IMR-90 (cell line): ENCODE measurements around the gene ZNF451. TPM values are rescaled to one million over a fixed set of nuclear protein-coding genes. Genes with fewer than 3 reads are reported as not detected.

ENCODE experiments used
- ATAC-seq: fragments of 200-7000 bp; cut with Tn5 transposase; 2 replicates; pipeline ENCODE4 v1.9.1; 2020; ENCODE audit warnings: low read depth, mild to moderate bottlenecking, moderate library complexity
- BruUV-seq: library from RNA; stranded (reverse); fragments of 400-500 nt; replicated peaks from 2 replicates; lab custom pipeline; 2021; lab: Mats Ljungman, UMichigan
- CTCF ChIA-PET: fragments of 300-600 bp; formaldehyde crosslinking; extraction: SDS; loops from one replicate; lab custom pipeline; 2021; ENCODE audit warnings: antibody characterized with exemption; lab: Yijun Ruan, JAX
- POLR2A ChIA-PET: fragments of 300-600 bp; sonication (Branson Sonifier 250); formaldehyde crosslinking; loops from one replicate; lab custom pipeline; 2022; ENCODE audit warnings: antibody characterized with exemption; ENCODE audit not compliant: unreplicated experiment; lab: Charles Lee
- DNase-seq: peaks from one replicate; pipeline ENCODE4 v3.0.0; 2013
- H2AFZ ChIP-seq: replicated peaks from 2 replicates; pipeline ENCODE3; 2013; ENCODE audit warnings: low read length, mild to moderate bottlenecking; ENCODE audit not compliant: poor library complexity
- H2AK5ac ChIP-seq: 2 replicates; pipeline ENCODE4 v1.6.1; 2013; ENCODE audit warnings: low read depth, low read length, inconsistent platforms
- H2AK9ac ChIP-seq: replicated peaks from 2 replicates; pipeline ENCODE3; 2013; ENCODE audit warnings: mild to moderate bottlenecking, low read depth, low read length, moderate library complexity; ENCODE audit not compliant: poor library complexity
- H2BK120ac ChIP-seq: 2 replicates; pipeline ENCODE4 v1.6.1; 2013; ENCODE audit warnings: low read depth, low read length, inconsistent platforms
- H2BK15ac ChIP-seq: 3 replicates; pipeline ENCODE4 v1.6.1; 2013; ENCODE audit warnings: low read depth, low read length, inconsistent platforms
- H2BK20ac ChIP-seq: 2 replicates; pipeline ENCODE4 v1.6.1; 2013; ENCODE audit warnings: low read depth, mild to moderate bottlenecking, inconsistent platforms, low read length, moderate library complexity
- H2BK5ac ChIP-seq: 2 replicates; pipeline ENCODE4 v1.6.1; 2013; ENCODE audit warnings: mild to moderate bottlenecking, low read depth, low read length, inconsistent platforms; ENCODE audit not compliant: poor library complexity, severe bottlenecking
- H3K14ac ChIP-seq: replicated peaks from 2 replicates; pipeline ENCODE4 v1.6.1; 2013; ENCODE audit warnings: low read depth, low read length, inconsistent platforms
- H3K18ac ChIP-seq: 2 replicates; pipeline ENCODE4 v1.6.1; 2013; ENCODE audit warnings: low read depth, low read length, control low read depth
- H3K23ac ChIP-seq: 2 replicates; pipeline ENCODE4 v1.6.1; 2013; ENCODE audit warnings: low read depth, low read length, inconsistent platforms
- H3K27ac ChIP-seq: 2 replicates; pipeline ENCODE4 v1.5.1; 2013; ENCODE audit warnings: mild to moderate bottlenecking, control low read depth, low read length; ENCODE audit not compliant: insufficient read depth
- H3K27me3 ChIP-seq: 2 replicates; pipeline ENCODE4 v1.6.1; 2013; ENCODE audit warnings: low read length; ENCODE audit not compliant: control insufficient read depth, insufficient read depth
- H3K36me3 ChIP-seq: 2 replicates; pipeline ENCODE4 v1.6.1; 2013; ENCODE audit warnings: low read length, mixed read lengths; ENCODE audit not compliant: control insufficient read depth, insufficient read depth
- H3K4ac ChIP-seq: 2 replicates; pipeline ENCODE4 v1.6.1; 2013; ENCODE audit warnings: low read depth, low read length, inconsistent platforms
- H3K4me1 ChIP-seq: 2 replicates; pipeline ENCODE4 v1.6.1; 2013; ENCODE audit warnings: low read length, mixed read lengths; ENCODE audit not compliant: control insufficient read depth, insufficient read depth
- H3K4me2 ChIP-seq: 2 replicates; pipeline ENCODE4 v1.6.1; 2013; ENCODE audit warnings: low read depth, mild to moderate bottlenecking, control low read depth, low read length, moderate library complexity
- H3K4me3 ChIP-seq: 2 replicates; pipeline ENCODE4 v1.5.1; 2013; ENCODE audit warnings: low read depth, mild to moderate bottlenecking, control low read depth, low read length, moderate library complexity; ENCODE audit not compliant: insufficient read depth
- H3K56ac ChIP-seq: 2 replicates; pipeline ENCODE4 v1.6.1; 2013; ENCODE audit warnings: low read length, inconsistent platforms; ENCODE audit not compliant: insufficient read depth; ENCODE audit errors: extremely low read depth
- H3K79me1 ChIP-seq, 2 experiments: 2 replicates each; pipeline ENCODE4 v1.6.1; 2013; ENCODE audit warnings: low read length in 2 of 2, inconsistent platforms in 1 of 2, low read depth in 1 of 2
- H3K9ac ChIP-seq: 2 replicates; pipeline ENCODE4 v1.6.1; 2013; ENCODE audit warnings: low read depth, low read length, control low read depth
- H3K9me1 ChIP-seq: 2 replicates; pipeline ENCODE4 v1.6.1; 2013; ENCODE audit warnings: low read length, inconsistent platforms; ENCODE audit not compliant: insufficient read depth
- H3K9me3 ChIP-seq: 2 replicates; pipeline ENCODE4 v1.6.1; 2013; ENCODE audit warnings: low read length; ENCODE audit not compliant: control insufficient read depth, insufficient read depth
- H4K20me1 ChIP-seq: 2 replicates; pipeline ENCODE4 v1.6.1; 2013; ENCODE audit warnings: low read length, inconsistent platforms; ENCODE audit not compliant: insufficient read depth
- H4K5ac ChIP-seq: 2 replicates; pipeline ENCODE4 v1.6.1; 2013; ENCODE audit warnings: mild to moderate bottlenecking, low read depth, low read length, control low read depth
- H4K8ac ChIP-seq, 2 experiments: 2 replicates each; pipeline ENCODE4 v1.6.1; 2013; ENCODE audit warnings: low read depth in 2 of 2, low read length in 2 of 2, control low read depth in 1 of 2, inconsistent platforms in 1 of 2
- H4K91ac ChIP-seq: 2 replicates; pipeline ENCODE4 v1.6.1; 2013; ENCODE audit warnings: low read depth, low read length, inconsistent platforms; ENCODE audit not compliant: insufficient read depth
- BHLHE40 ChIP-seq: fragments of 150-350 bp; IDR thresholded peaks from 2 replicates; pipeline ENCODE4 v1.6.1; 2016; ENCODE audit warnings: mild to moderate bottlenecking, low read depth, low read length
- CEBPB ChIP-seq: IDR thresholded peaks from 2 replicates; pipeline ENCODE4 v1.6.1; 2012; ENCODE audit warnings: low read depth, low read length, improper control_type of control experiment
- CHD1 ChIP-seq: IDR thresholded peaks from 2 replicates; pipeline ENCODE4 v1.6.1; 2012; ENCODE audit warnings: low read depth, low read length, improper control_type of control experiment
- CTCF ChIP-seq: conservative IDR thresholded peaks from 2 replicates; pipeline ENCODE4 v1.5.1; 2012; ENCODE audit warnings: mild to moderate bottlenecking, low read depth, low read length, improper control_type of control experiment
- ELK1 ChIP-seq: fragments of 150-350 bp; IDR thresholded peaks from 2 replicates; pipeline ENCODE4 v1.6.1; 2016; ENCODE audit warnings: low read depth, mild to moderate bottlenecking, low read length, moderate library complexity, borderline replicate concordance
- FOS ChIP-seq: fragments of 150-350 bp; IDR thresholded peaks from 2 replicates; pipeline ENCODE4 v1.6.1; 2016; ENCODE audit warnings: low read depth, low read length
- MAFK ChIP-seq: IDR thresholded peaks from 2 replicates; pipeline ENCODE4 v1.6.1; 2012; ENCODE audit warnings: low read depth, low read length, improper control_type of control experiment
- MAZ ChIP-seq: IDR thresholded peaks from 2 replicates; pipeline ENCODE4 v1.6.1; 2012; ENCODE audit warnings: low read depth, mild to moderate bottlenecking, low read length, improper control_type of control experiment, moderate library complexity, borderline replicate concordance
- MXI1 ChIP-seq: IDR thresholded peaks from 2 replicates; pipeline ENCODE4 v1.6.1; 2012; ENCODE audit warnings: low read depth, mild to moderate bottlenecking, low read length, moderate library complexity, borderline replicate concordance
- NFE2L2 ChIP-seq: fragments of 150-350 bp; IDR thresholded peaks from 2 replicates; pipeline ENCODE4 v1.6.1; 2016; ENCODE audit warnings: low read depth, mild to moderate bottlenecking, low read length
- POLR2A ChIP-seq: IDR thresholded peaks from 2 replicates; pipeline ENCODE4 v1.6.1; 2012; ENCODE audit warnings: mild to moderate bottlenecking, low read depth, low read length
- RAD21 ChIP-seq: IDR thresholded peaks from 2 replicates; pipeline ENCODE4 v1.6.1; 2012; ENCODE audit warnings: low read length, improper control_type of control experiment
- RCOR1 ChIP-seq: IDR thresholded peaks from 2 replicates; pipeline ENCODE4 v1.6.1; 2012; ENCODE audit warnings: mild to moderate bottlenecking, low read length, improper control_type of control experiment; ENCODE audit not compliant: insufficient replicate concordance
- RFX5 ChIP-seq: IDR thresholded peaks from 2 replicates; pipeline ENCODE4 v1.8.0; 2012; ENCODE audit warnings: low read depth, mild to moderate bottlenecking, low read length, moderate library complexity
- SMC3 ChIP-seq: fragments of 150-350 bp; IDR thresholded peaks from 2 replicates; pipeline ENCODE4 v1.6.1; 2016; ENCODE audit warnings: low read depth, mild to moderate bottlenecking, antibody characterized with exemption, low read length, moderate library complexity
- USF2 ChIP-seq: fragments of 150-350 bp; IDR thresholded peaks from 2 replicates; pipeline ENCODE4 v1.6.1; 2017; ENCODE audit warnings: mild to moderate bottlenecking, antibody characterized with exemption, low read length, low read depth
- dilution Hi-C: fragments of 300-500 bp; cut with HindIII; formaldehyde crosslinking; loops from one replicate; pipeline ENCODE4 v1.14.3; 2018; ENCODE audit warnings: low sequenced_read_pairs; ENCODE audit not compliant: unreplicated experiment
- in situ Hi-C: fragments of 300-500 bp; cut with MboI; formaldehyde crosslinking; loops from 3 replicates; pipeline ENCODE4 v1.14.3; 2019; ENCODE audit warnings: low sequenced_read_pairs, inconsistent platforms, mixed read lengths
- intact Hi-C: fragments of 100-400 bp; cut with micrococcal nuclease; formaldehyde crosslinking; loops from 2 replicates; pipeline ENCODE4 v1.10.0; 2022
- polyA plus RNA-seq, 3 experiments: library from polyadenylated mRNA; depleted of rRNA; stranded (reverse); fragments of >200 nt; gene quantifications; 2 replicates each; pipeline ENCODE4 v1.2.3, GENCODE V29; 2012; ENCODE audit warnings: low replicate concordance in 1 of 3
- total RNA-seq: library from RNA; depleted of rRNA; stranded (reverse); fragments of >200 nt; gene quantifications from 2 replicates; pipeline ENCODE4 v1.2.3, GENCODE V29; 2012

ZNF451 gene
- total and polyA plus RNA-seq, 2 of the 4 experiments (the other 2 are of a cell fraction), result 10.0 to 48.6 TPM

- TF ChIP-seq USF2, result no peak
- no peak for TF ChIP-seq CHD1
- no peak for TF ChIP-seq MAZ
- TF ChIP-seq MAFK, result no peak
- no peak for TF ChIP-seq MXI1
- no peak for TF ChIP-seq BHLHE40
- no peak for TF ChIP-seq RCOR1
- no peak for TF ChIP-seq RFX5
- no peak for TF ChIP-seq FOS
- no peak for TF ChIP-seq CEBPB
- no peak for TF ChIP-seq RAD21
- TF ChIP-seq NFE2L2, result no peak
- no peak for TF ChIP-seq POLR2A
- TF ChIP-seq CTCF, result no peak
- no peak for TF ChIP-seq ELK1
- TF ChIP-seq SMC3, result no peak
- Histone ChIP-seq H3K4me3 (no peak overlapping the region), H3K9ac (no peak overlapping the region), H2AK9ac (no peak overlapping the region), H3K14ac (no peak overlapping the region), H3K9me1 (no peaks in the 10 kb centered on the region), H3K27me3 (no peaks in the 10 kb centered on the region), H4K20me1 (no peaks in the 10 kb centered on the region), H3K56ac (no peak overlapping the region), H3K23ac (no peak overlapping the region), H2BK120ac (no peak overlapping the region), H2AFZ (no peak overlapping the region), H3K4ac (no peak overlapping the region), H3K27ac (no peak overlapping the region; the same call in 1 of the 2 replicates), H3K36me3 (peaks cover 8% of the 10 kb centered on the region), H4K8ac (no peak overlapping the region), H2AK5ac (no peak overlapping the region), H2BK15ac (no peak overlapping the region), H3K9me3 (no peaks in the 10 kb centered on the region), H3K18ac (no peak overlapping the region), H4K91ac (no peak overlapping the region), H2BK5ac (no peak overlapping the region), H3K4me2 (no peak overlapping the region), H2BK20ac (no peak overlapping the region), H3K4me1 (no peaks in the 10 kb centered on the region), H4K5ac (no peak overlapping the region), H3K79me1 (peaks cover 5 to 10% of the 10 kb centered on the region in 2 experiments; a peak in 3 of 4 replicates)
- in situ Hi-C loops (no loop called here), dilution Hi-C loops (no loop called here), intact Hi-C loops (no loop called here)
- ATAC-seq (peak; percentile 73), DNase-seq (peak; percentile 4)
- BruUV-seq, result no TSS peak
- ChIA-PET CTCF (no interaction called here), POLR2A (no interaction called here)
Observed at GRCh38 chr6:57130661-57131177, 40.7 kb downstream of the ZNF451 start.
